GM19193 (cell line): Measurements from ENCODE around the gene KCNJ10.

Experiments used
- POLR2A ChIP-seq: IDR thresholded peaks from 4 replicates; pipeline ENCODE4 v1.6.1; 2011; ENCODE audit not compliant: insufficient read depth, insufficient read length; ENCODE audit errors: extremely low read depth

Gene KCNJ10

GRCh38 chr1:160069460-160070231, at the start of gene KCNJ10:
Gene KCNJ10, minus strand, starts transcription at chr1:160070160. Its CDS starts 27,628 bp downstream, at chr1:160042532.
- TF ChIP-seq POLR2A = no peak

GRCh38 chr1:160118928-160119327, 49.0 kb upstream of the KCNJ10 start:
- TF ChIP-seq POLR2A = no peak

- TF ChIP-seq POLR2A = no peak
Observed at GRCh38 chr1:160117709-160118183, 47.8 kb upstream of the KCNJ10 start.

GRCh38 chr1:160117300-160117699, 47.3 kb upstream of the KCNJ10 start:
- no peak for TF ChIP-seq POLR2A

- no peak for TF ChIP-seq POLR2A
Observed at GRCh38 chr1:160116283-160117147, 46.6 kb upstream of the KCNJ10 start.

DNA sequence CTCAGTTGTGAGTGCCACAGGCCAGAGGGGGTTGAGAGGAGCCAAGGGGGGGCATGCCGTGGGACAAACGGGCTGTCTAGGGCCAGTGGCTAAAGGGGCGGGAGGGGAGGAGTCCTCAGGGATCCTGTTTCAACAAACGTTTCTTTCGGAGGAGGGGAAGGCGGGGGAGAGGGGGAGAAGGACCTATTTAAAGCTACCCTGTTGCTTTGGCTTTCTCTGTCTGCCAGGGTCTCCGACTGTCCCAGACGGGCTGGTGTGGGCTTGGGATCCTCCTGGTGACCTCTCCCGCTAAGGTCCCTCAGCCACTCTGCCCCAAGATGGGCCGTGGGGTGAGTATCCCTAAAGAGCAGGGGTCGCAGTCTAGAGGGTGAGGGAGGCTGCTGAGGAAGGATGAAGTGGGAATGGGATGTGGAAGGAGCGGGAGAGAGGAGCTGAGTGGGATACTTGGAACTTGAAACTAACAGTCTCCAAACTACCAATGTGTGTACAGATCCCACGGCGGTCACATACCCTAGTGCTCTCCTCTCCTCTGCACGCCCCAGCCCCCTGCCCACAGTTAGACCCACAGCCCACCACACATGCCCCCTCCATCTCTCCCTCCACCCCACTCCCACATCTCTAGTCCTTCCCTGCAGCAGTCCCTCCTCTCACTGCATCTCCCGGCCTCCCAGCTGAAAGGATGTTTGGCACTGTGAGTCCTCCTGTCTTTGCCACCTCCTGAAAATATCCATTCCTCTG, 45.8 kb upstream of the KCNJ10 start, which contains the start of gene ATP1A2:
Gene ATP1A2 (plus strand): TSS at position 215 of the 738 bp plus-strand sequence. CDS start 103 bp downstream, at position 318.
- no peak for TF ChIP-seq POLR2A

- no peak for TF ChIP-seq POLR2A
Observed at GRCh38 chr1:160114085-160114484, 44.1 kb upstream of the KCNJ10 start.

GRCh38 chr1:160113407-160113806, 43.4 kb upstream of the KCNJ10 start:
- TF ChIP-seq POLR2A = no peak

GRCh38 chr1:160112357-160112756, 42.4 kb upstream of the KCNJ10 start:
- no peak for TF ChIP-seq POLR2A

DNA sequence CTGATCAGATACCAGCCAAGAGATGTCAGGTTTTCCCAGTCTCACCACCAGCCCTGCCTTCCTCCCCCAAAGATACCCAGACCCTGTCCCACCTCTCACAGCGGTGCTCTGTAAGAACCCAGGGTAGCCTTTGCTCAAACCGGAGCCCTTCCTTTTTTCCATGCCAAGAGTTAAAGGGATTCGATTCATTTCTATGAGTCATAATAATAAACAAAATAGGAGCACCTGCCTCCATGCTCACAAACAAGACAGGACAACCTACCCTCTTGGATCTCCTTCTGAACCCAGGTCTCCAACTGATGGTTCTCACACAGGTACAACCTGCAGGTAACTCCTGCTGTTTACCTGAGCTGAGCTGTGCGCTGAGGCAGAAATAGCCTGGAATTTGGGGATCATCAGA, 39.7 kb upstream of the KCNJ10 start:
- no peak for TF ChIP-seq POLR2A

GRCh38 chr1:160108888-160109662, 39.1 kb upstream of the KCNJ10 start:
- no peak for TF ChIP-seq POLR2A

DNA sequence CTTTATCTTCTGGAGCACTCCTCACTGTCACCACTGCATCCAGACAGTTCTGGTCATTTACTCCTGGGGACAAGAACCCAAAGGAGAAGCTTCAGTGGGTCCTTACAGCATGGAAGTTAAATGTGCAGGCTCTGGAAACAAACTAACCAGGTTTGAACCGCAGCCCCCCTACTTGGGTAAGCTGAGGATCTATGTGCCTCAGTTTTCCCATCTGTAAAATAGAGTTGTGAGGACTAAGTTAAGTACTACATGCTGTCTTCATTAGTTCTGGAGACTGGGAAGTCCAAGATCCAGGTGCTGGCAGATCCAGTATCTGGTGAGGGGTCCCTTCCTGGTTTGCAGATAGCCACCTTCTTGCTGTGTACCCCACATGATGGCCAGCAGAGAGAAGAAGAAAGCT, 37.6 kb upstream of the KCNJ10 start:
- no peak for TF ChIP-seq POLR2A

DNA sequence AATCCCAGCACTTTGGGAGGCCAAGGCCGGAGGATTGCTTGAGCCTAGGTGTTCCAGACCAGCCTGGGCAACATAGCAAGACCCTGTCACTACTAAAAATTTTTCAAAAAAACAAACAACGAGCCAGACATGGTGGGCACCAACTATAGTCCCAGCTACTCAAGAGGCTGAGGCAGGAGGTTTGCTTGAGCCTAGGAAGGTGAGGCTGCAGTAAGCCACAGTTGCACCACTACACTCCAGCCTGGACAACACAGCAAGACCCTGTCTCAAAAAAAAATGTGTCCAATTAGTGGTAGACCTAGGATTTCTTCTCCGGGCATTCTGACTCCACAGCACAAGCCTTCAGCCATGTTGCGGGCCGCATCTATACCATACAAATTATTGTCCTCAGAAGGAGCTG, 35.2 kb upstream of the KCNJ10 start:
- no peak for TF ChIP-seq POLR2A

DNA sequence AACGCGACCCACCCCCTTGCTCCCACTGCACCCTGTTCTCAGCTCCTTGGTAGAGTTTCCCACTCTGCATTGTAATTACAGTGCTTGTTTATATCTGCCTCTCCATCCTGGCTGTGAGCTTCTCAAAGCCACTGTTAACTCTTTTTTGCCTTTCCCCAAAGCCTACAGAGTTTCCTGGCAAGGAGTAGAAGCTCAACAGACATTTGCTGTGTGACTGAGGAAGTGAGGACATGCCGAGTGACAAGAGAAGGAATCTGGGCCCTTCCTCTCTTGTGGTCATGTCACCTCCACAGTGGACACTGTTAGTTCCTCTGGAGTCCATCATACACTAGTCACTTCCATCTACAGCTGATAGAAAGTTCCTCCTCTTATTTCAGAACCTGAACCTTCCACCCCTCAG, 34.5 kb upstream of the KCNJ10 start:
- no peak for TF ChIP-seq POLR2A
